Stimulated activated naive CD8-positive, alpha-beta T cell treated with anti-CD3 and anti-CD28 coated beads, Interleukin-15, Interleukin-2, amounts not matched to agents 100 ng/mL and 50 ng/mL, for 24 hours (primary cell): Measurements from ENCODE around the gene SLC24A5.

ENCODE experiments used
- H3K27ac Mint-ChIP-seq: one replicate; pipeline ENCODE4 v1.8.0; 2021; ENCODE audit warnings: mild to moderate bottlenecking, mixed read lengths
- H3K27me3 Mint-ChIP-seq: one replicate; pipeline ENCODE4 v1.8.0; 2021; ENCODE audit warnings: mixed read lengths
- H3K36me3 Mint-ChIP-seq: one replicate; pipeline ENCODE4 v1.8.0; 2021; ENCODE audit warnings: low read depth, mixed read lengths
- H3K4me1 Mint-ChIP-seq: one replicate; pipeline ENCODE4 v1.8.0; 2021; ENCODE audit warnings: low read depth, mixed read lengths
- H3K4me3 Mint-ChIP-seq: one replicate; pipeline ENCODE4 v1.8.0; 2021; ENCODE audit warnings: mild to moderate bottlenecking, mixed read lengths
- H3K9me3 Mint-ChIP-seq: one replicate; pipeline ENCODE4 v1.8.0; 2021; ENCODE audit warnings: mixed read lengths

Gene SLC24A5

GRCh38 chr15:48190932-48191573 is 70.3 kb downstream of the SLC24A5 start:
- Mint-ChIP-seq H3K9me3 (no peaks in the 10 kb centered on the region), H3K27ac (no peak overlapping the region), H3K36me3 (no peaks in the 10 kb centered on the region), H3K27me3 (peaks cover 53% of the 10 kb centered on the region), H3K4me3 (peak overlapping the region; percentile 52), H3K4me1 (no peaks in the 10 kb centered on the region)

- peak within 1 kb of the TSS; percentile 52 for H3K4me3 Mint-ChIP-seq
These were observed 70.9 kb downstream of the SLC24A5 start, which contains the start of gene CTXN2 for GRCh38 chr15:48191574-48192225. TSS of gene CTXN2 (plus strand) at chr15:48191665. CDS start at chr15:48201301, 9,636 bp downstream.

More at GRCh38 chr15:48191574-48192225, 70.9 kb downstream of the SLC24A5 start, which contains the start of gene CTXN2:
- H3K9me3 Mint-ChIP-seq = no peaks in the 10 kb centered on the region
- H3K36me3 Mint-ChIP-seq = no peaks in the 10 kb centered on the region
- no peak within 1 kb of the TSS for H3K27ac Mint-ChIP-seq
- H3K27me3 Mint-ChIP-seq = peaks cover 52% of the 10 kb centered on the region
- no peaks in the 10 kb centered on the region for H3K4me1 Mint-ChIP-seq
